H9 (cell line): ENCODE data around the gene ST7L. TPM values are rescaled to one million over a fixed set of nuclear protein-coding genes. Genes with fewer than 3 reads are reported as not detected.
A peak's percentile ranks its signal among the peaks of the same experiment; 100 is the strongest.

Source experiments
- DNase-seq: peaks from one replicate; pipeline ENCODE4 v3.0.0-alpha.2; 2017
- H2AFZ ChIP-seq: one replicate; pipeline ENCODE4 v1.6.1; 2013; ENCODE audit warnings: mild to moderate bottlenecking, low read length, control low read depth, moderate library complexity
- H2AK5ac ChIP-seq: 2 replicates; pipeline ENCODE4 v1.6.1; 2013; ENCODE audit warnings: low read length, control low read depth, mixed read lengths; ENCODE audit not compliant: insufficient read length
- H2BK120ac ChIP-seq: one replicate; pipeline ENCODE4 v1.6.1; 2013; ENCODE audit warnings: low read depth, mild to moderate bottlenecking, low read length, control low read depth, inconsistent platforms; ENCODE audit not compliant: poor library complexity, severe bottlenecking
- H2BK12ac ChIP-seq: 2 replicates; pipeline ENCODE4 v1.6.1; 2013; ENCODE audit warnings: low read length, control low read depth, mixed read lengths, low read depth; ENCODE audit not compliant: insufficient read length
- H2BK15ac ChIP-seq: 2 replicates; pipeline ENCODE4 v1.6.1; 2013; ENCODE audit warnings: low read depth, low read length, control low read depth
- H2BK20ac ChIP-seq: one replicate; pipeline ENCODE4 v1.6.1; 2013; ENCODE audit warnings: low read depth, mild to moderate bottlenecking, low read length, control low read depth, inconsistent platforms; ENCODE audit not compliant: poor library complexity, severe bottlenecking
- H2BK5ac ChIP-seq: 2 replicates; pipeline ENCODE4 v1.6.1; 2013; ENCODE audit warnings: low read length, control low read depth, mixed read lengths; ENCODE audit not compliant: insufficient read length
- H3K14ac ChIP-seq: 2 replicates; pipeline ENCODE4 v1.6.1; 2013; ENCODE audit warnings: low read length, control low read depth; ENCODE audit not compliant: insufficient read depth
- H3K18ac ChIP-seq: 2 replicates; pipeline ENCODE4 v1.6.1; 2013; ENCODE audit warnings: low read depth, mild to moderate bottlenecking, mixed read lengths, low read length, control low read depth; ENCODE audit not compliant: insufficient read length
- H3K23ac ChIP-seq: 2 replicates; pipeline ENCODE4 v1.6.1; 2013; ENCODE audit warnings: low read length, control low read depth, mixed read lengths, low read depth; ENCODE audit not compliant: insufficient read length
- H3K23me2 ChIP-seq: 2 replicates; pipeline ENCODE4 v1.6.1; 2013; ENCODE audit warnings: low read depth, mild to moderate bottlenecking, mixed read lengths, low read length, control low read depth; ENCODE audit not compliant: insufficient read length, poor library complexity, severe bottlenecking
- H3K27ac ChIP-seq: 2 replicates; pipeline ENCODE4 v1.5.1; 2013; ENCODE audit warnings: low read length, control low read depth, mixed read lengths, low read depth; ENCODE audit not compliant: insufficient read length
- H3K27me3 ChIP-seq: 2 replicates; pipeline ENCODE4 v1.6.1; 2013; ENCODE audit warnings: low read length, control low read depth, inconsistent platforms; ENCODE audit not compliant: insufficient read depth
- H3K4ac ChIP-seq: 2 replicates; pipeline ENCODE4 v1.6.1; 2013; ENCODE audit warnings: low read depth, mild to moderate bottlenecking, control low read depth, inconsistent platforms, low read length, moderate library complexity
- H3K4me1 ChIP-seq: 2 replicates; pipeline ENCODE4 v1.6.1; 2013; ENCODE audit warnings: low read length, control low read depth, inconsistent platforms; ENCODE audit not compliant: insufficient read depth
- H3K4me2 ChIP-seq: 2 replicates; pipeline ENCODE4 v1.6.1; 2013; ENCODE audit warnings: low read length, control low read depth, mixed read lengths; ENCODE audit not compliant: insufficient read length, insufficient read depth
- H3K56ac ChIP-seq: 2 replicates; pipeline ENCODE4 v1.6.1; 2013; ENCODE audit warnings: low read depth, mild to moderate bottlenecking, mixed read lengths, low read length, control low read depth; ENCODE audit not compliant: insufficient read length
- H3K79me1 ChIP-seq: 2 replicates; pipeline ENCODE4 v1.6.1; 2013; ENCODE audit warnings: low read depth, mild to moderate bottlenecking, moderate library complexity, low read length, control low read depth, inconsistent platforms; ENCODE audit not compliant: insufficient read depth, poor library complexity, severe bottlenecking
- H3K79me2 ChIP-seq: 2 replicates; pipeline ENCODE4 v1.6.1; 2013; ENCODE audit warnings: low read length, control low read depth, inconsistent platforms; ENCODE audit not compliant: insufficient read depth
- H3K9ac ChIP-seq: 2 replicates; pipeline ENCODE4 v1.6.1; 2013; ENCODE audit warnings: low read length, control low read depth, mixed read lengths; ENCODE audit not compliant: insufficient read length; ENCODE audit errors: extremely low read depth
- H3K9me3 ChIP-seq: one replicate; pipeline ENCODE4 v1.6.1; 2013; ENCODE audit warnings: low read depth, low read length, inconsistent platforms; ENCODE audit not compliant: control insufficient read depth
- H3T11ph ChIP-seq: one replicate; pipeline ENCODE4 v1.6.1; 2013; ENCODE audit warnings: mild to moderate bottlenecking, low read length, control low read depth, inconsistent platforms
- H4K20me1 ChIP-seq: one replicate; pipeline ENCODE4 v1.6.1; 2013; ENCODE audit not compliant: control insufficient read depth, insufficient read length, insufficient read depth
- H4K5ac ChIP-seq: 2 replicates; pipeline ENCODE4 v1.6.1; 2013; ENCODE audit warnings: low read depth, mild to moderate bottlenecking, mixed read lengths, low read length, control low read depth; ENCODE audit not compliant: insufficient read length
- H4K8ac ChIP-seq: replicated peaks from 2 replicates; pipeline ENCODE4 v1.6.1; 2013; ENCODE audit warnings: low read length, control low read depth, mixed read lengths, low read depth; ENCODE audit not compliant: insufficient read length
- H4K91ac ChIP-seq: 2 replicates; pipeline ENCODE4 v1.6.1; 2013; ENCODE audit warnings: low read depth, mild to moderate bottlenecking, moderate library complexity, mixed read lengths, low read length, control low read depth; ENCODE audit not compliant: insufficient read length
- H3K27ac Mint-ChIP-seq, 3 experiments: 2 replicates in 2 of 3; 3 replicates in 1 of 3; pipeline ENCODE4 v1.8.0; 2020 to 2021; ENCODE audit warnings: mixed read lengths in 3 of 3, mild to moderate bottlenecking in 1 of 3, moderate library complexity in 1 of 3
- H3K27me3 Mint-ChIP-seq: 2 replicates; pipeline ENCODE4 v1.8.0; 2021; ENCODE audit warnings: low read depth, mild to moderate bottlenecking, moderate library complexity, mixed read lengths
- H3K36me3 Mint-ChIP-seq, 3 experiments: 2 replicates in 2 of 3; 3 replicates in 1 of 3; pipeline ENCODE4 v1.8.0; 2020 to 2021; ENCODE audit warnings: low read depth in 3 of 3, mixed read lengths in 3 of 3; ENCODE audit not compliant: insufficient read depth in 1 of 3
- H3K4me1 Mint-ChIP-seq, 2 experiments: 2 replicates each; pipeline ENCODE4 v1.8.0; 2020; ENCODE audit warnings: mixed read lengths in 2 of 2
- H3K4me3 Mint-ChIP-seq, 2 experiments: 2 replicates in 1 of 2; 3 replicates in 1 of 2; pipeline ENCODE4 v1.8.0; 2020 to 2021; ENCODE audit warnings: mild to moderate bottlenecking in 2 of 2, mixed read lengths in 2 of 2, moderate library complexity in 1 of 2
- H3K9me3 Mint-ChIP-seq, 2 experiments: 2 replicates in 1 of 2; 3 replicates in 1 of 2; pipeline ENCODE4 v1.8.0; 2020; ENCODE audit warnings: mild to moderate bottlenecking in 2 of 2, mixed read lengths in 2 of 2, moderate library complexity in 1 of 2
- WGBS: extraction: QIAGEN DNeasy Blood & Tissue Kit; methylation state at CpG from one replicate; pipeline ENCODE4 v1.1.7; 2013; ENCODE audit warnings: missing lambda C conversion rate, low lambda C conversion rate, mixed read lengths; ENCODE audit not compliant: insufficient read length; ENCODE audit errors: extremely low coverage; 5-methylcytosine and 5-hydroxymethylcytosine counted together
- total RNA-seq: library from RNA; stranded (reverse); gene quantifications from 2 replicates; pipeline ENCODE4 v1.2.1, GENCODE V29; 2021
- TF ChIP-seq, protein P1 (sequence below): fragments of 200-600 bp; sonication (generic); conservative IDR thresholded peaks from 3 replicates; pipeline ENCODE4 v1.8.0; 2021; ENCODE audit warnings: antibody characterized with exemption, mild to moderate bottlenecking

Gene ST7L
- total RNA-seq, 1 experiment from 2014 or later: 16.0 TPM

DNA sequence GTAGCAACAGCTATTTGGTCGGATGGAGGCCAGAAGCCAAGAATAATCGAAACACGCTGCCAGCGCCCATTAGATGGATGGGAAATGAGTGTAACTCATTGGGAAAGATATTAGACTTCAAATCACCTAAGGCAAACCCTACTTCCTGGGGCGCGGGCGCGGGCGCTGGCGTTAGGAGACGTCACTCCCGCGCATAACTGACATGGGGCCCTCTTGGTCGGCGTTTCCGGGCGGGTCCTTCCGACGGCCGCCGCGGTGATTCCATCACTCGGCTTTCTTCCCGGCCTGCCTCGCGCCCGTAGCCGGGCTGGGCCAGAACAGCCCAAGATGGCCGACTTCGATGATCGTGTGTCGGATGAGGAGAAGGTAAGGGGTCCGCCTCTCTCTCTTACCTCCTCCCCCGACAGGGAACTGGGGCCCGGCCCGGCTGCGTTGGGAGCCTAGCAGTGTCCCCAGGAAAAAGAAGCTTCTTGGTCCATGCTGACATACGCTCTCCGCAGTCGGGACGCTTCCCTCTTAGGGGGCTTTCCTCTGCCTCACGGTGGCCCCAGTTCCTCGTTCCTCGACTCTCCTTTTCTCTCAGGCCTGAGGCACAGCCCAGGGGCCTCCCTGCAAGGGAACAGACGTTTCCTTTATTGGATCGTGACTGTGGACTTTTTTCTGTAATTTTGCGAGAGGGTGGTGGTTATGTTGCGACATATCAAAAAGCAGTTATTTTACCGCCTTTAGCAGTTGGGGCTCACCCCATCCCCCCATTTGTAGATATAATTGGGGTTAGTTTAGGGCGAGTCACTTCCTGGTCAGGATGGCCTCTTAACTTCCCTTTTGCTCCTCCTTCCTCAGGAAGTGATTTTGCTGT, 806 bp upstream of the ST7L start, which contains the start of gene CAPZA1:
Gene CAPZA1 (plus strand): TSS at position 315 of the 859 bp plus-strand sequence. CDS start 13 bp downstream, at position 328.
- WGBS: no CpG with 5 or more reads among the region's 50 CpGs
- H2AK5ac ChIP-seq: no peak within 1 kb of the TSS

More for the DNA sequence above, 806 bp upstream of the ST7L start, which contains the start of gene CAPZA1:
- Histone ChIP-seq H4K20me1 (no peaks in the 10 kb centered on the region), H3K18ac (peak within 1 kb of the TSS; percentile 99), H3K27ac (peak within 1 kb of the TSS; percentile 81), H2AFZ (peak within 1 kb of the TSS; percentile 57), H2BK15ac (no peak within 1 kb of the TSS), H4K91ac (peak within 1 kb of the TSS; percentile 89), H3K23me2 (peaks cover 12% of the 10 kb centered on the region), H3K79me2 (peaks cover 22% of the 10 kb centered on the region; the same call in 1 of the 2 replicates), H3K27me3 (no peaks in the 10 kb centered on the region), H3K56ac (no peak within 1 kb of the TSS), H2BK5ac (peak within 1 kb of the TSS; percentile 6), H4K5ac (peak within 1 kb of the TSS; percentile 58), H2BK20ac (no peak within 1 kb of the TSS), H3K79me1 (peaks cover 4% of the 10 kb centered on the region), H3K9me3 (no peaks in the 10 kb centered on the region), H3K14ac (peak within 1 kb of the TSS; percentile 99), H3K4me1 (no peaks in the 10 kb centered on the region), H3T11ph (no peak within 1 kb of the TSS), H3K4ac (peak within 1 kb of the TSS; percentile 24; the same call in 1 of the 2 replicates), H2BK120ac (peak within 1 kb of the TSS; percentile 24), H2BK12ac (peak within 1 kb of the TSS; percentile 3), H3K23ac (no peak within 1 kb of the TSS), H3K9ac (peak within 1 kb of the TSS; percentile 97), H4K8ac (no peak within 1 kb of the TSS), H3K4me2 (peak within 1 kb of the TSS; percentile 88)
- H3K9me3 Mint-ChIP-seq: no peaks in the 10 kb centered on the region
- peak; percentile 88 for DNase-seq
- no peaks in the 10 kb centered on the region; the same call in 1 of the 2 replicates for H3K27me3 Mint-ChIP-seq
- TF ChIP-seq, protein P1, sequence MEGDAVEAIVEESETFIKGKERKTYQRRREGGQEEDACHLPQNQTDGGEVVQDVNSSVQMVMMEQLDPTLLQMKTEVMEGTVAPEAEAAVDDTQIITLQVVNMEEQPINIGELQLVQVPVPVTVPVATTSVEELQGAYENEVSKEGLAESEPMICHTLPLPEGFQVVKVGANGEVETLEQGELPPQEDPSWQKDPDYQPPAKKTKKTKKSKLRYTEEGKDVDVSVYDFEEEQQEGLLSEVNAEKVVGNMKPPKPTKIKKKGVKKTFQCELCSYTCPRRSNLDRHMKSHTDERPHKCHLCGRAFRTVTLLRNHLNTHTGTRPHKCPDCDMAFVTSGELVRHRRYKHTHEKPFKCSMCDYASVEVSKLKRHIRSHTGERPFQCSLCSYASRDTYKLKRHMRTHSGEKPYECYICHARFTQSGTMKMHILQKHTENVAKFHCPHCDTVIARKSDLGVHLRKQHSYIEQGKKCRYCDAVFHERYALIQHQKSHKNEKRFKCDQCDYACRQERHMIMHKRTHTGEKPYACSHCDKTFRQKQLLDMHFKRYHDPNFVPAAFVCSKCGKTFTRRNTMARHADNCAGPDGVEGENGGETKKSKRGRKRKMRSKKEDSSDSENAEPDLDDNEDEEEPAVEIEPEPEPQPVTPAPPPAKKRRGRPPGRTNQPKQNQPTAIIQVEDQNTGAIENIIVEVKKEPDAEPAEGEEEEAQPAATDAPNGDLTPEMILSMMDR: no peak
- H3K4me3 Mint-ChIP-seq: peak within 1 kb of the TSS; percentile 98 to 99
- H3K4me1 Mint-ChIP-seq: peaks cover 12 to 24% of the 10 kb centered on the region in 2 experiments
- peak within 1 kb of the TSS; percentile 99 to 100 (median 99) for H3K27ac Mint-ChIP-seq
- H3K36me3 Mint-ChIP-seq: peaks cover 4 to 11% (median 6%) of the 10 kb centered on the region in 3 experiments
